Epithelial cell of esophagus (primary cell): Measurements from ENCODE around the gene GNPTAB.
"Not testable (repeated sequence)": the region's sequence is repeated elsewhere in the genome, so short reads cannot be mapped to it uniquely, and the experiment has no call there.

Experiments
- DNase-seq: peaks from one replicate; pipeline ENCODE4 v3.0.0; 2010; ENCODE audit warnings: low read depth
- H3K4me3 ChIP-seq: 2 replicates; pipeline ENCODE4 v1.5.1; 2011; ENCODE audit warnings: mild to moderate bottlenecking, low read length, control low read depth
- TF ChIP-seq, protein P1 (sequence below): IDR thresholded peaks from 2 replicates; pipeline ENCODE4 v1.5.1; 2011; ENCODE audit warnings: low read depth, mild to moderate bottlenecking, low read length, control low read depth, inconsistent platforms; ENCODE audit not compliant: insufficient read depth; ENCODE audit errors: missing control alignments

The GNPTAB gene

GRCh38 chr12:101819467-101819866 lies 11.3 kb downstream of the GNPTAB start:
- TF ChIP-seq, protein P1, sequence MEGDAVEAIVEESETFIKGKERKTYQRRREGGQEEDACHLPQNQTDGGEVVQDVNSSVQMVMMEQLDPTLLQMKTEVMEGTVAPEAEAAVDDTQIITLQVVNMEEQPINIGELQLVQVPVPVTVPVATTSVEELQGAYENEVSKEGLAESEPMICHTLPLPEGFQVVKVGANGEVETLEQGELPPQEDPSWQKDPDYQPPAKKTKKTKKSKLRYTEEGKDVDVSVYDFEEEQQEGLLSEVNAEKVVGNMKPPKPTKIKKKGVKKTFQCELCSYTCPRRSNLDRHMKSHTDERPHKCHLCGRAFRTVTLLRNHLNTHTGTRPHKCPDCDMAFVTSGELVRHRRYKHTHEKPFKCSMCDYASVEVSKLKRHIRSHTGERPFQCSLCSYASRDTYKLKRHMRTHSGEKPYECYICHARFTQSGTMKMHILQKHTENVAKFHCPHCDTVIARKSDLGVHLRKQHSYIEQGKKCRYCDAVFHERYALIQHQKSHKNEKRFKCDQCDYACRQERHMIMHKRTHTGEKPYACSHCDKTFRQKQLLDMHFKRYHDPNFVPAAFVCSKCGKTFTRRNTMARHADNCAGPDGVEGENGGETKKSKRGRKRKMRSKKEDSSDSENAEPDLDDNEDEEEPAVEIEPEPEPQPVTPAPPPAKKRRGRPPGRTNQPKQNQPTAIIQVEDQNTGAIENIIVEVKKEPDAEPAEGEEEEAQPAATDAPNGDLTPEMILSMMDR = no peak
- H3K4me3 ChIP-seq = no peak overlapping the region
- DNase-seq = peak; percentile 18

DNA sequence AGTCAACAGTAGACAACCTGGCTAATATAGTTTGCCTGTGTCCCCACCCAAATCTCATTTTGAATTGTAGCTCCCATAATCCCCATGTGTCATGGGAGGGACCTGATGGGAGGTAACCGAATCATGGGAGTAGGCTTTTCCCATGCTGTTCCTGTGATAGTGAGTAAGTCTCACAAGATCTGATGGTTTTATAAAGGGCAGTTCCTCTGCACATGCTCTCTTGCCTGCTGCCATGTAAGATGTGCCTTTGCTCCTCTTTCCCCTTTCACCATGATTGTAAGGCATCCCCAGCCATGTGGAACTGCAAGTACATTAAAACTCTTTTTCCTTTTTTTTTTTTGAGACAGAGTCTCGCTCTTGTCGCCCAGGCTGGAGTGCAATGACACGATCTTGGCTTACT lies 12.1 kb downstream of the GNPTAB start:
- DNase-seq, H3K4me3 ChIP-seq: not testable (repeated sequence)

GRCh38 chr12:101813117-101813516 lies 17.6 kb downstream of the GNPTAB start:
- DNase-seq = no peak
- no peak overlapping the region for H3K4me3 ChIP-seq
- TF ChIP-seq, protein P1 = no peak

DNA sequence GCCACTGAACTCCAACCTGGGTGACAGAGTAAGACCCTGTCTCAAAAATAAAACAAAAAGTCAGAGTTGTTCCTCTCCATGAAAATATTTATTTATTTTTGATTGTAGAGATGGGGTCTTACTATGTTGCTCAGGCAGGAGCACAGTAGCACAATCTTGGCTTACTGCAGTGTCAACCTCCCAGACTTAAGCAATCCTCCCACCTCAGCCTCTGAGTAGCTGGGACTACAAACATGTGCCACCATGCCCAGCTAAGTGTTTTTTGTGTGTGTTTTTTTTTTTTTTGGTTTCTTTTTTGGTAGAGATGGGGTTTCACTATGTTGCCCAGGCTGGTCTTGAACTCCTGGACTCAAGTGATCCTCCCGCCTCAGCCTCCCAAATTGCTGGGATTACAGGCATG lies 18.0 kb downstream of the GNPTAB start:
- not testable (repeated sequence) for H3K4me3 ChIP-seq, DNase-seq

DNA sequence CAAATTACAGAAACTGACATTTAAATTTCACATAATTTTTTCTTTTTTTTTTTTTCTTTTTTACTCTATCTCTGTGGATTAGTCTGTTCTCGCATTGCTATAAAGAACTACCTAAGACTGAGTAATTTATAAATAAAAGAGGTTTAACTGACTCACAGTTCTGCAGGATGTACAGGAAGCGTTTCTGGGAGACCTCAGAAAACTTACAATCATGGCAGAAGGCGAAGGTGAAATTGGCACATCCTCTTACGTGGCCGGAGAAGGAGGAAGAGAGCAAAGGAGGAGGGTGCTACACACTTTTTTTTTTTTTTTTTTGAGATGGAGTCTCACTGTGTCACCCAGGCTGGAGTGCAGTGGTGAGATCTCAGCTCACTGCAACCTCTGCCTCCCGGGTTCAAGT lies 19.4 kb downstream of the GNPTAB start:
- DNase-seq, H3K4me3 ChIP-seq: not testable (repeated sequence)

DNA sequence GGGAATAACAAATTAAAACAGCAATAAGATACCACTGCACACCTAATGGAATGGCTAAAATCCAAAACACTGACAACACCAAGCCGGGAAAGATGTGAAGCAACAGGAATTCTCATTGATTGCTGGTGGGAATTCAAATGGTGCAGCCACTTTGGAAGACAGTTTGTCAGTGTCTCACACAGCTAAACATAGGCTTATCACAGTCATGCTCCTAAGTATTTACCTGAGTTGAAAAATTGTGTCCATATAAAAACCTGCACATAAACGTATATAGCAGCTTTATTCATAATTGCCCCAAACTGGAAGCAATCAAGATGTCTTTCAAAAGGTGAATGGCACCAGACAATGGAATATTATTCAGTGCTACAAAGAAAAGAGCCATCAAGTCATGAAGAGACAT lies 21.6 kb downstream of the GNPTAB start:
- no peak for DNase-seq
- TF ChIP-seq, protein P1 = no peak
- no peak overlapping the region for H3K4me3 ChIP-seq

DNA sequence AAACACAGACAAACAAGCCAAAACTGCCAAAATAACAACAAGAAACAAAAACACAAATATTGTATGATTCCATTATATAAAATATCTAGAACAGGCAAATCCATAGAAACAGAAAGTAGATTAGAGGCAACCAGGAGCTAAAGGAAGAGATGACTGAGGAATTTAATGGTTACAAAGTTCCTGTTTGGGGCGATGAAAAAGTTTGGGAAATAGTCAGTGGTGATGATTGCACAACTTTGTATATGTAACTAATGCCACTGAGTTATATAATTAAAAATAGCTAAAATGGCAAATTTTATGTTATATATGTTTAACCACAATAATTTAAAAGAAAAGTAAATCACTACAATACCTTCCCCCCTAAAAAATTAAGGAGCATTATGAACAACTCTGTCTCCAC lies 24.5 kb downstream of the GNPTAB start:
- H3K4me3 ChIP-seq = no peak overlapping the region
- DNase-seq = no peak
- TF ChIP-seq, protein P1 = no peak

GRCh38 chr12:101804409-101804808 lies 26.4 kb downstream of the GNPTAB start:
- TF ChIP-seq, protein P1 = no peak
- no peak for DNase-seq
- no peak overlapping the region for H3K4me3 ChIP-seq

GRCh38 chr12:101803978-101804377 lies 26.8 kb downstream of the GNPTAB start:
- TF ChIP-seq, protein P1 = no peak
- H3K4me3 ChIP-seq = no peak overlapping the region
- DNase-seq = no peak
